ENCODE data around the gene SYT1.
A peak's percentile ranks its signal among the peaks of the same experiment; 100 is the strongest.

SYT1 gene

DNA sequence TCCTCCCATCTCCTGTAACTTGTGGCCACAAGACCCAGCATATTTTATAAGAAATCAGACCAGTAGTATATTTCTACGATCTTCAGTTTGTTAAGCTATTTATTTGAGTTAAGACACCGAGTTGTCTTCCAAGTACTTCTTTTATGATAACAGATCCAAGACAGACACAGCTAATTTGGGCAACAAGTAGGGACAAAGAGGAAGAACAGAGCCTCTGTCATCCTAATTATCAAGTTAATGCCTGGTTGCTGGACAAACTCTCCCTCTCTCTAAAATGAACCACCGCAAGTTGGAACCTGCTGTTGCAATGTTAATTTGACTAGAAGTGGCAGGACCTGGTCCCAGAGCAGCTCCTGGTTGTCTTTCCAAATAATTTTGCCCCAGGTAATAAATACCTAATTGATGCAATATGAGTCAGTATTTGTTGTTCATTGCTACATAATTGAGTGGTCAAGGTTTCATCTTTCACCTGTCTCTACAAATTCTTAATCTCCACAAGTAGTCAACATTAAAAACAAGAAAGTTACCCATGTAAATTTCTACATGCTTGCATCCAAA lies 502.5 kb downstream of the SYT1 start:
- no peak for DNase-seq

DNA sequence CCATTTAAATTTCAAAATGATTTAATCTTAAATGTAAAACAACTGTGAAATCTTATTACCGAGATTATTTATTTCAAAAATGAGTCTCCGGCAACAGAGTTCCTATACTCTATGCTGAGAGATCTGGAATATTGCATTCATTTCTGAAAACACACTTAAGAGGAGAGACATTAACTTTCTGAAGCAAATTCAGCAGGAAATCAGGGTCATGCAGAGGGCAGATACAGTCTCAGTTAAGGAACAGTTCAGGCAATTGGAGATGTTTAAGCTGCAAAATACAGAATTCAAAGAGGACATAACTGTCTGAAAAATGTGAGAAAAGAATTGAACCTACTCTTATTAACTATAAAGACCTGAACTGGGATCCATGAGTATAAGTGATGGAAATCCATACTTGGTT lies 505.4 kb downstream of the SYT1 start:
- DNase-seq: no peak

DNA sequence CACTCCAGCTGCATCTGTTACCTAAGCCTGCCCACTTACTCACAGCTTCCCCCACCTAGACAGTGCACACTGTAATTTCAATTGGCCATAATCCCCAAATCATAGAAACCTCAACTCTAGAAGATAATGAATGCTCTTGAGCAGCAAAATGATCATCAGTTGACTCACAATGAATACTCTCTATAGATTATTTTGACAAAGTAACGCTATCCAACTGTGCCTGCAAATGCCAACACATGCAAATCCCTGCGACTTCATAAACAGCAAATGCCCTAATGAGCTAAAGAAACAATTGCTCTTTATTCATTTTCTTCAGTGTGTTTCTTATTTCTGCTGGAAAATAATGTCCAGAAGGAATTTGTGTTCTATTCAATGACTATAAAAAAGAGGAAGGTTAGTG lies 506.7 kb downstream of the SYT1 start:
- no peak for DNase-seq

DNA sequence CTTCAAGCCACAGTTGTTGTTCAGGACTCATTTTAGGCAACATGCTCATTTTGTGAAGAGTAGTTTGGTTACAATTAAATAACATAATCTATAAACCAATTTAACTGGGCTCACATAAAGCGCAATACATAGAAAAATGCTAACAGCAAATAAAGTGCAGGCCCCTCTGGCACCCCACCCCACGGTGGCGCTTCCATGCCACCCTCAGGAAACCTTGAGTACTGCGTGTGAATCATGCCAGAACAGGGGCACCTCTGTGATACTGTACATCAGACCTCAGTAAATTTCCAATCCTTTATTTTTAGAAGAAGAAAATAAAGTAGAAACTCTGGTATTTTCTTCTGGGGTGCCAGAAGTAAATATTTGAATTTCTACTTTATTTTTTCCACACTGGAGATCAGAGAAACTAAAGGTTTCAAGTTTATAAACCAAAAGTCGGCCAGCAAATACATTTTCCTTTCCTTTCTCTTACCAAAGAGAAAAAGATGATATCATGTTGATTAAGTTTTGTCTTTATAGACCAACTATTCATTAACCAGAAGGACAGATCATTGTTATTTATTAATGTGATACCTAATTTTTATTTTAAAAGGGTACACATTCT lies 509.4 kb downstream of the SYT1 start:
- DNase-seq: no peak

DNA sequence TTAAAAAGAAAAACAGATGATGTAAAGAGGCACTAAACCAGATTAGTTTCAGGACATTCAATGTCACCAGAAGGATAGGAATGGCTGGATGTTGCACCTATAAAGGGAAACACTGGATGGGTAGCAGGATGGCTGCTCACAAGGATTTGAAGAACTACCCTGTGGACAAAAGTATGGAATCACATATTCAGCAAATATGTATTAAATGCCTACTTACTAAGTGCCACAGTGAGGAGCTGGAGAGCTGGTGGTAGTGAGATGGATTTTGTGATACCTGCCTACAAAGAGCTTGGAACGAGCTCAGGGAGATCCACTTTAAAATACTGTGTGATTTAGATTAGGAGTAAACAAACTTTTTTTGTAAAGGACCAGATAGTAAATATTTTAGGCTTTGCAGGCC lies 510.0 kb downstream of the SYT1 start:
- no peak for DNase-seq

DNA sequence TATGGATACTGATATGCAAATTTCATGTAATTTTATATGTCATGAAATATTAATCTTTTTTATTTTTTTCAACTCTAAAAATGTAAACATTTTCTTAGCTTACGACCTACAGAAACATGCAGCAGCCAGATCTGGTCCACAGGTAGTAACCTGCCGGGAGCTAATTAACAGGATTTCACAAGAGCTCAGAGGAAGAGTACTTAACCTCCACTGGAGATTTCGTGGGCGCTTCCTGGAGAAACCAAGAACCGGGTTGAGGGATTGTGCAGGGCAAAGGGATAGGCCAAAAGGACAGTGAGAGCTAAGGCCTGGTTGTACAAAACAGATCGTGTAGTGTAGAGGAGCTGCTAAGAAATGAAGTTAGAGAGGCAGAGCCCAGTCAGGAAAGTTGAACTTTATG lies 510.5 kb downstream of the SYT1 start:
- no peak for DNase-seq

DNA sequence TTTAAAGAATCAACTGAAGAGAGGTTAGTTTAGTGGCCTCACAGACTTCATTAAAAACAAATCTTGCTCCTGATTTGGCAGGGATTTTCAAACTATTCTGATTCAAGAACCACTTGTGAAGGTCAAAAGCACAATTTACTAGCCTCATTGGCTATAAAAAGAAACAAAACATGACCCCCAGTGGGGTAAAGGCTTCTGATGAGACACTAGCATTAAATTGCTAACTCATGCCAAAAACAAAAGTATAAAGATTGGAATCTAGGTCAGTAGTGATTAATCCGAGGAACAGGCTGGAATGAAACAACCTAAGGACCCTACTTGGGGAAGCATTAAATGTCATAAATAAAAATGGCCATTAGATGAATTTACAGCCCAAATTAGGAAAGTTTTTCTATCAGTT lies 513.9 kb downstream of the SYT1 start:
- DNase-seq: no peak

DNA sequence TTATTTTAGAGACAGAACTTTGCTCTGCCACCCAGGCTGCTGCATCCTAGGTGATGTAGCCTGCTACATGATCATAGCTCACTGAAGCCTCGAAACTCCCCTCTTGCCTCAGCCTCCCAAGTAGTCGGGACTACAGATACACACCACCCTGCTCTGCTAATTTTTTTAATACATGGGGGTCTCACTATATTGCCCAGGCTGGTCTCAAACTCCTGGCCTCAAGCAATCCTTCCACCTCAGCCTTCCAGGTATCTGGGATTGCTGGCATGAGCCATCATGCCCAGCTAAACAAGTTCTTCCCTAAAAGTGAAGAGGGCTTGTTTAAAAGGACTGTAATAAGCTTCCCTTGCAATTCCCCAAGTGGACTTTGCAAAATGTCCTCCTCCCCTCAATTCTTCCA lies 515.8 kb downstream of the SYT1 start:
- no peak for DNase-seq

DNA sequence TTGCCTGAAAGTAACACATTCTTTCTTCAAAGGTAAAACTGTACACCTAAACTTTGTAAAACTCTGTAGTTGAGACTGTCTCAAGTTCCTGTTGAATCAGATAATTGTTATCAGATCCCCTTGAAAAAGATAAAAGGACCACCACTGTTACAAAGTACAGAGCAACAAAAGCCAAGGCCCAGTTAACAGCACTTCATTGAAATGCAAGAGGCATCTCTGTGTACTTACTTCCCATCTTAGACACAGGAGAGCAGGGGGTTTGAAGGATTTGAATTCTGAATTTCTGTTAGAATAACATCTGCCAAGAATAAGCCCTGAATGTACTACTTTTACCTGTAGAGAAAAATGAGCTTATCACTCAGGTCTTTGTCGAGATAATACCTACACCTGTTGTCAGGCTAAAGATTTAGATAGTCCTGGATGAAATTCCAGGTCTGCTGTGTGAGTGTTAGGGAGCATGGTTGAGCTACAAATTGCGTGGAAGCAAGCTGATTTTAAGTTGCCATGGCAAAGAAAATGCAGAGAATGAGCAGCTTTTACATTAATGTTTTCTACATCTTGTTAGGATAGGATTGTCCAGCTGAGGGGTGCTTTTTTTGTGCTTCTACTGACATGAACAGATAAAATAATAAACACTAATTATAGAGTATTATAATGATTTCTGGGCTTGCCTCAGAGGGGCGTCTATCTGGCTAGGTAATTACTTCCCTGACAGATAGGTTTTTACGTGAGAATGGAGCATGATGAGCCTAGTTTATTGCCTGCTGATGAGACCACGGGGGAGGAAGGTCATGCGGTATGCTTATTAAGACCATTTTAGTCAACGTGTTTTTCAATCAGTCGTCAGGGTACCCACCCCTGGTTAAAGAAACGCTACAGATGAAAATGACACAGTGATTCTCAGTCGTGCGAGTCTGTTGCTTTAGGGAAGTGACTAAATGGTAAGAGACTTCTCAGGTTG lies 517.0 kb downstream of the SYT1 start:
- DNase-seq: no peak

DNA sequence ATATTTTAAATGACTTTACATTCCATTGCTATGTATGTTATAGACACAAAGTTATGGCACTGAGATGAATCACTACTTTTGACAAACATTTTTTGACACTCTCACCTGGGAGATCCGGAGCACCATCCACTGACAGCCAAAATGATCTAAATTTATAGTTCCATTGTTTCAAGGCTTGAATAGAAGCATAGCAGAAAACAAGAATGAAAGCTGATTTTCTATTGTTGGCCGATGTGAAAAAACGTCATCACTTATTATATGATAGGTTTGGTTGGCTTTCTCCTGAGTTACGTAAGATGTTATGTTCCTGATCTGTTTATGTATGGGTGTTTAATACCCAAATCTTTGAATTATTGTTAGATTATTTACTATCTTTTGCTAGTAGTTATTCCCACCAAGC lies 520.0 kb downstream of the SYT1 start:
- no peak for DNase-seq

DNA sequence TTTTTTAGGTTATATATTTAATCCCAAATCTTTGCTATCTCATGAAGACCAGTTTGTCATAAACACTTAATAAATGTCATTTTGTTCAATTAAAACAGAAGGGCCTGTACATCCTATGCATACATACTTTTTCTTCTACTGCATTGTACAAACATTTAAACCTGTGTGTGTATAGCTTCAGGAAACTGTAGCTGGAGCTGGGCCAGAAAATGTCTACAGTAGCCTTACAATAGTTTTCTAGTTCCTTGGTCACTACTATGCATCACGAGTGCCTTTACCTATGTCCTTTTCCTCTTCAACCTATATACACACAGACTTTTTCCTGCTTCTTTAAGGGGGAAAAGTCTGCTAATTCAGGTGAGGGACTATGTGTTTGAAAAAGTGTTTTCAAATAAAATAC lies 523.4 kb downstream of the SYT1 start:
- DNase-seq: no peak

DNA sequence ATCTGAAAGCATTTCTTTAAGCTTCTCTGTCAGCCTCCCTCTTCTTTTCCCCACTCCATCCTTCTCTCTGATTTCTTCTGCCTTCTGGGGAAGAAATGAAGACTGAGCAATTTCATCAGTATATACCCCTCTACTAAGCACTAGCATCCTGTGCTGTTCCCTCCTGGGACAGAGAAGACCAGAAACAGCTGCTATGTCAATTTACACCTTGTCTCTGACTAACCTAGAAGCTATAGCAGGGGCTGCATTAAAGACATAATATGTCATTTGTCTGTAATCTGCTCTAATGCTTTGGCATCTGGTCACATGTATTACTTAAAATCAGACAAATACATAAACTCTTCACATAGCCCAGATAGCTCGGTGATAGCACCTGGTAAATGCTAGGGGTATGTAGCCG lies 529.3 kb downstream of the SYT1 start:
- no peak for DNase-seq

DNA sequence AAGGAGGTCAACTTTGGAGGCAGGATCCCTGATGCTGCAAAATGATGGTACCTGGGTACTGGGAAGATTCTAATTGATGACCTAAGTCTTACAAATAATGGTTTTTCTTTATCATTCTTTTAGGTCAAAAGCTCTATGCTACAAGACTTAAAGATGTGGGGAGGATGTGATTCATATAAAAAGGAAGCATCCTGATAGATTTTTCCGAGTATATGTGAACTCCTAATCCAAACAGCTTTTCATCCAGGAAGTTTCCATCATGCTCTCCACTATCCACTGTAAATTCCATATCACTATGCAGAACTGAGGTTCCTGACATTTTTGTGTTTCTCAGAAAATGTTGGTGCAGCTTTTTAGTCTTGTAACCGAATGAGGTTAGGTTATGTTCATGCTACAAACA lies 533.0 kb downstream of the SYT1 start:
- DNase-seq: no peak

DNA sequence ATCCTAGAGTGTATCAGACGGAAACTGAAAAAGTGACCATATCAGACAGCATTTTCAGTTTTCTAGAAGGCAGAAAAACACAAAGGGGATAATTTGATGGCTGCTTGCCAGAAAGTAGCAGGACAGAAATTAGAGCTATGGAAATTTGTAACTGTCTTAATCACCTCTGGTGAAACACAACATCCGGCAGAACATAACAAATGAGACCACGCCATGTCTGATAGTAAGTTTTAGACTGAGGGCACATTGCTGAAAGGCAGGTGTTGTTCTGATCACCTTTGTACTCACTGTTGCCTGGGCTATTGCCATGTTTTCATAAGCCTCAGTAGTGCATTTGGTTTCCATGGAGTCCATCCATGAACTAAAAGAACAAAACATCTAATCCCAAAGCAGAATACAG lies 535.9 kb downstream of the SYT1 start:
- DNase-seq: no peak

DNA sequence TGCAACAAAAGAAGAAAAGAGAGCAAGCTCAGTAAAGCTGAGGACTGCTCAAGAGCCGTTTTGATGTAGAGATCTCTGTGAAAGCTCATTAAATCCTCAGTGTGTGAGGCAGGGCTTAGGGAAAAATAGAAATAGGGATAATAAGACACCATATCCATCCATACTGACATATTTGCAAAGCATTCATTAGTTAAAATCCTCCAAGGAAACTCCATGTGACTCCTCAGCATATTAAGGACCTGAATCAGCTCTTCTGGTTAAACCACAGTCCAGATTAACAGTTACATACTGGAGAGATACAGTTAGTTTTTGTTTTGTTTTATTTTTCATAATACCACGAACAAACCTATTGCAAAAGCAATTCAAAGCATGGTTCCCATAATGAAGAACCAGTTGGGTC lies 538.0 kb downstream of the SYT1 start:
- DNase-seq: no peak

DNA sequence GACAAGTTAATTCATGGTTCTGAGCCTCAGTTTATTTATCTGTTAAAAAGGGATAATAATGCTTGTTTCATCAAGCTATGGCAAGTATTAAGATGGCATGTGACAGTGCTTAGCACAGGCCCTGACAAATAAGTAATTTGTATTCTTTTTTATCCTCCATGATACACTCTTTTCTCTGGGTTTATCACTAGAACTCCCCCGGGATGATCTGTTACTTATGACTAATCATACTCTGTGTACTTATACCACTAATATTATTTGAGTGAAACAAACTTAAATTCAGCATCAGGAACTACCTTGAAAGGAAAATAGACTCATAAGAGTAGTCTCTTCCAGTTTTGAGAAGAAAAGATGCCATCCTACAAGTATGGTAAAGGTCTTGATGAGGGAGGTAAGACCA lies 542.4 kb downstream of the SYT1 start:
- no peak for DNase-seq

DNA sequence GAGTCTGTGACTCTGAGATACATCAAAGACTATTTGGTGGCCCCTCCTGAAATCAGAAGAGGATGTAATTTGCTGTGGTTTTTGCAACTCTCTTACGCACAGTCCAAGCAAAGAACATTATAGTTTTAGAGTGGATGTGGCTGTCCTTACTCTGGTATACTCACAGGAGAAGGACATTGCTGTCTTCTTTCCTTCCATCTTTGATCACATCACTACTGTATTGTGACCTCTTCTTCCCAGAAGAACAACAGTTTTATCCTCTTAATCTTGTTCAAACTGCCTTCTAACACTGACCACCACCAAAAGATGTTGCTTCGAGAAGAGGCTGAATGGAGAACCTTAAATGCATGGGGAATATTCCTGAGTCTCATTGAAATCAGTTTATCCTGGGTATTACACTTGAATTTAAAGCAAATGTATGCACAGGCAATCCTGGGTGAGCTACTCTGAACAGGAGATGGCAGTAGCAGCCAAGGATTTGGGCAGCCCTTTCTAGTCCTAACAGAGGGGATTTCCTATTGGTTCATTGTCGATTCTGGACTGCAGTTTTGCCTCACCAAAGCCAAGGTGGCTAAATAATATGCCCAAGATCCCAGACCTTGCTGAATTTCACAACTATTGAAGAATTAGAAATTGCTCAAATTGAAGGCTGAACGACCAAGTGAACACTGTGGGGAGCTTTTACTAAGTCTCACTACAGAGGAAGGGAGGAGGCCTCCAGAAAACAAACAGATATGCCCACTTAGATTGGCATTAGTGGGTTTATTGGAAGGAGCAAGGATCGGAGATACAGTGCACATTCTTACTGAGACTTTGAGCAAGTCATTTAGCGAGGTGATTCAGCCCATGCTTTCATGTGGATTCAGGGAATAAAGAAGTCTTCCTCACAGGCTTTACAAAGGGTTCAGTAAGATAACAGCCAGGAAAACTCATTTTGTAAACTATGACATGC lies 543.4 kb downstream of the SYT1 start:
- no peak for DNase-seq

DNA sequence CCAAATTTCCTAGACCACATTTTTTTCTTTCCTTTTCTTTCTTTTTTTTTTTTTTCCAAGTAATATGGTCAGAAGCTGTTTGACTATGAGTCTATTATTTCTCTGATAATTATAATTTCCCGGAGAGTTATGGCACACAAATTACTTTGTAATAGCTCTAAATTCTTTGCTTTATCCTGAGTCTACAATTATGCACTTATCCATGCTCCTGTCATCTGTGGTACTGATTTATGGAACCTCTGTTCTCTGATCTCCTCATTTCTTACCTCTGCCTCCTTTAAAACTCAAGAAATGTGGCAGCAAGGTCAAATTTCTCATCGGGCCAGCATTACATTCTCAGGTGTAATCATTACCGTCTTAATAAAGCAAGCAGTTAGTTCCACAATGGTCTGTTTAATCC lies 544.1 kb downstream of the SYT1 start:
- no peak for DNase-seq

DNA sequence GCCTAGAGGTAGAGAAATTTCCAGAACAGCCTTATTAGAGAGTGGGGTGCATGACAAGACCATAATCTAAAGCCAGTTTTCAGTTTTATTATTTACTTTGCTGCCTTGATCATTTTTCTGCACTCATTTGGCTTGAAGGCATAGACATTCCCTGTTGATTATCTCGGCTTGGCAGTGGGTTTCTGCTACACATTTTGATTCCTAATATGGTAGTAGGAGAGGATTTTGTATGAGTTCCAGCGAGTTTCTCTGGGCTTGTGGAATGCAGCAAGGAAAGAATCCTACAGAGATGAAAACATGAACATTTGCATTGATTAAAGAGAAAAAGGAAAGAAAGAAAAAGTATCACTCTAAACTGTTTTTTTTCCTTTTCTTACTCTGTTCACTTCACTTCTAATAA lies 545.0 kb downstream of the SYT1 start:
- DNase-seq: no peak

DNA sequence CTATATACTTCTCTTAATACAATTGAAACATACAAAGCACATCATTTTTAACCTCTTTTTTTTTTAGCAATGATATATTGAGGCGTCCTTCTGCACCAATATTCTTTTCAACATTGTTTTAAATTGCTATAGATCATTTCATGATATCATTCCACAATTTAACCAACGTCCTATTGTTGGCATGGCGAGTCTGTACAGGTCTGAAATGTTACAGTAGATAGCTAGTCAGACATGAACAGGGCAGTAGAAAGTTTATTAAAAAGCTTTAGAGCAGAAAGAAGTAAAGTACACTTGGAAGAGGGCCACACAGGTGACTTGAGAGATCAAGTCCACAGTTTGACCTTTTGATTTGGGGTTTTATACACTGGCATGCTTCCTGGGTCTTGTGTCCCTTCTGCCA lies 547.2 kb downstream of the SYT1 start:
- no peak for DNase-seq

DNA sequence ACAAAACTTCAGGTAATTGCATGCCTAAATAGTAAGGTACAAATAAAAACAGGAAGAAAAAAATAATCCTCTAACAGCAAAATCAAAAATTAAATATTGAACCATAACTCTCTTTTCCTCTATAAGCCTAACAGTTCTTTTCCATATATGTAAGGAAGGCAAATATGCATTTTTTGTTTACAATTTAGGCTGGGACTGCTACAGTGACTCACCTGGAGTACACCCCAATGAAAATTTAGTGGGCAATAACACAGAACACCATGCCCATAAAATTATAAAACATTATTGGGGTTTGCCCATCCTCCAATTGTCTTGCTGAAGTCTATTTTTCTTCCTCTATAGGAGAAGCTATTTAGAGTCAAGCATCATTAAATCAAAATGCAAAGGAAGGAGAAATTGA lies 549.2 kb downstream of the SYT1 start:
- no peak for DNase-seq

DNA sequence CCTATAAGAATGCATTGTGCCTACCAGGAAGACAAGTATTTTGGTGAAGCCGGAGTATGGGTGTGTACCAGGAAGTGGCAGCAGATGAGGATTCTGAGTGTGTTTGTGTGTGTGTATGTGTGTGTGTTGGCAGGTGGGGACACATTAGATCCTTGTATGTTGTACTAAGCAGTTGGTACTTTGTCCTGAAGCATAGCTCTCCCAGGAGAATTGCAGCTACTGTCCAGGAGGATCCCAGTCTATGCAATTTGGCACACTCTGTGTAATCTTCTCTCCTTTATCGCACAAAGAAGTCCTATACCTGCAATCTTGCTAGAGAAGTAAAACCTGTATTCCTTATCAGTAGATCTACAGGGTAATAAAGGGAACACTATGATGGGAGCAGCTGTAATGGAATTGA lies 549.7 kb downstream of the SYT1 start:
- peak; percentile 15 for DNase-seq

DNA sequence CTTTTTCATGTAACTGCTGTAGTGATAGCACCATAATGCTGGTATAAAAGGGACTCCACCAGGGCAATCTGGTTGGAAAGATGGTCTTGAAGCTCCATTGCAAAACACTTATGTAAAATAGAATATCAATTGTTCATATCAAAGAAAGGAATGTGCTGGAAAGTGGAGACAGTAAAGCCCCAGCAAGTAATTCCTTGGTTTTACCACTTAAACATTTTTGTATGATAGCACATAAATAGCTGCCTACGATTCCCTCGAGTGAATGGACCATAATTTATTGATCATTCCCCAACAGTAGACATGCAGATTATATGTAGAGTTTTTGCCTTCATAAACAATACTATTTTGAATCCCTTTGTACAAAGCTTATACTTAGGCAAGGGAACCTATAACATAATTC lies 550.7 kb downstream of the SYT1 start:
- DNase-seq: no peak
